Fibroblast of skin of right quadriceps (primary cell): ENCODE measurements around the gene FOXS1.
"Not testable (repeated sequence)": the region's sequence is repeated elsewhere in the genome, so short reads cannot be mapped to it uniquely, and the experiment has no call there.

Source experiments
- DNase-seq: peaks from one replicate; pipeline ENCODE4 v3.0.0-alpha.2; 2013

Gene FOXS1

DNA sequence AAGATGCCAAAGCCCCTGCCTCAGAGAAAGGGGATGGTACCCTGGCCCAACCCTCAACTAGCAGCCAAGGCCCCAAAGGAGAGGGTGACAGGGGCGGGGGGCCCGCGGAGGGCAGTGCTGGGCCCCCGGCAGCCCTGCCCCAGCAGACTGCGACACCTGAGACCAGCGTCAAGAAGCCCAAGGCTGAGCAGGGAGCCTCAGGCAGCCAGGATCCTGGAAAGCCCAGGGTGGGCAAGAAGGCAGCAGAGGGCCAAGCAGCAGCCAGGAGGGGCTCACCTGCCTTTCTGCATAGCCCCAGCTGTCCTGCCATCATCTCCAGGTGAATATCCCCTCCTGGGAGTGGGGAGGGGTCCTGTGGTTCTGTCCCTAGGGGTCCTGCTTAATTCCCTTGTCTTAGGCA, 25.2 kb downstream of the FOXS1 start:
- DNase-seq, result no peak

DNA sequence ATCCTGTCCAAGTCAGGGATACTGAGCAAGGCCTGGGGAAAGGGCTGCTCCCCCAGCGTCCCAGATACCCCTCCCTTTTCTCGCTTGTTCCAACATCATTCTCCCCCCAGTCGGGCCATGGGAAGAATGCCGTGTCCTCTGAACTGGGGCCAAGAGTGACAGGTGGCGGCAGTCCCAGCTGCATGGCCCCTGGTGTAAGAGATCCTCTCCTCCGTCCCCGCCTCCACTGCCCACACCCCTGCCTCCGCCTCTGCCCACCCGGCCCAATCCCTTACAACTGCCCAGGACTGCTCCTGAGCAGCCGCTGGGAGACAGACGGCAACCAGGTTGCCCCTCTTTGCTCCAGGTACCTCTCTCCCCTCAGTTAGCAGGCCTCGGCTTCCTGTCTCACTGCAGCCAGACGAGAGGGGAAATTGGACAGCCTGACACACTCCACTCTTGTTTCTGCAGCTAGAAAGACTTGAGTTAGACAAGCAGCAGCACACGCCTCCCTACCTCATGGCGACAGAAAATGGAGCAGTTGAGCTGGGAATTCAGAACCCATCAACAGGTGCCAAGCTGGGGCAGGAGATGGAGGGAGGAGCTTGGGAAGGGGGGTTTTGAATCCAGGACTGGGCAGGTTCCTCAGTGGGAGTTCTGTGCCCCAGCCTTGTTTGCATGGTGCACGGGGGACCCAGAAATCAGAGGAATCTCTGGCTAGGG, 26.2 kb downstream of the FOXS1 start, which contains the start of gene MYLK2:
TSS of gene MYLK2 (plus strand) at position 274 of the 702 bp plus-strand sequence. CDS start at position 499, 225 bp downstream.
- no peak for DNase-seq

GRCh38 chr20:31818376-31818908, 27.0 kb downstream of the FOXS1 start:
- DNase-seq, result no peak

DNA sequence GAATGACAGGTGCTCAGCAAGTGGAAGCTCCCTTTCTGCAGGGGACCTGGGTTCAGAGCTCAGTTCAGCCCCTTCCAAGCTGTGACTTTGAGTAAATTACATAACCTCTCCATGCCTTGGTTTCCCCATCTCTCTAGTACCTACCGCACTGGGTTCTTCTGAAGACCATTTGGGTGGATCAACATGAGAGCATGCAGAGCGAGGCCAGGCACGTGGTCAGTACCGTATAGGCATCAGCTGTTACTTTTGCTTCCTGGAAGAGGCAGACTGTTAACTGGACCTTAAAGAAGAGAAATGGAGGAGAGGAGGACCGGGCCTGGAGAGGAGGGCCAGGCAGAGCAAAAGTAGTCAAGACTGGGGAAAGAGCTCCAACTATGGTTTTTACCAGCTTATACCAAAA, 27.9 kb downstream of the FOXS1 start:
- no peak for DNase-seq

DNA sequence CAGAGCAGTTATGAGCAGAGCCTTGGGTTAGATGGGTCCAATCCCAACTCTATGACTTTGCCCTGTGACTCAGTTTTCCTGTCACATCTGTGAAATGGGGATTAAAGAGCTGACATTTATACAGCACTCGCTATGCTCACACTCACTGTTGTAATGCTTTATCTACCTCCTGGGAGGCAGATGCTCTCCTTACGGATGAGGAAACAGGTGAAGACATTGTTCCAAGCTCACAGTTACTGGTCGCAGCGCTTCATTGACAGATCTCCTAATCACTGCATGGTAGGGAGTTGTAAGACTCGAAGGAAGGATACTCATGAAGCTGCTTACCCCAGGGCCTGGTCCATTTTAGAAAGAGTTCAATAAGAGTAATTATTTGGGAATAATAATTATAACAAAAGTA, 29.2 kb downstream of the FOXS1 start:
- DNase-seq, result no peak

DNA sequence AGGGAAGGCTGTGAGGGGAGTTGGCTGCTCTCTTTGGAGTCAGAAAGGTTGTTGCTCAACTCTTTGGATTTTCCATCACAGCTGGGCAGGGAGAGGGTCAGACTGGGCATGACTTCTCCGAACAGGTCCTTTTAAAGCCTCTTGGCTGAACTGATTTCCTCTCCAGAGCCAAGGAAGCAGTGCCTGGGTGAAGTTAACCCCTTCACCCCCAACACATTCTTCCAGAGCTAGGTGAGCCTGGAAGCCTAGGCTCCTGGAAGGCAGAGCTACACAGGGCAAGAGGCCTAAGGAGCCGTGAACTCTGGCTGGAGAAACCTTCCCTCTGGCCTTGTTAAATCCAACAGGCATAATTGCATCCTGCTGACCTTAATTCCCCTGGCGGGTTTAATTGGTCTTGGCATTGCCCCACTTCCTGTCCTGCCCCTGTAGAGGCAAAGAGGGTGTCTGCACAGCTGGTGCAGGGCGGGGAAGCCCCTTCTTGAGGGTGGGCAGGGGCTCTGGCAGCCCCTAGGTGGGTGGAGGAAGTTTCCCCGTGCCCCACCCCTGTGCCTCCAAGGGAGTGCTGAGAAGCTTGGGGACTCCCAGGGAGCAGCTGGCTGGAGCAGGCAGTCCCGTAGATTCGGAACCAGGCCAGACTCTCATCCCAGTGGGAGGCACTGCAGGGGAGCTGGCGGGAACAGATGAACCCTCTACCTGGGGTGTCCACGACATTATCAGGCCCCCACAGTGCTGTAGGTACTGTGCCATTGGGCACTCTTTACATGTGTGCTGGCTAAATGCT, 29.8 kb downstream of the FOXS1 start:
- no peak for DNase-seq

- DNase-seq, result not testable (repeated sequence)
These were observed 31.3 kb downstream of the FOXS1 start for GRCh38 chr20:31814142-31814541.

- no peak for DNase-seq
These were observed 31.8 kb downstream of the FOXS1 start for GRCh38 chr20:31813611-31814010.

- DNase-seq, result peak; percentile 49
These were observed 33.3 kb downstream of the FOXS1 start for GRCh38 chr20:31811796-31812728.

DNA sequence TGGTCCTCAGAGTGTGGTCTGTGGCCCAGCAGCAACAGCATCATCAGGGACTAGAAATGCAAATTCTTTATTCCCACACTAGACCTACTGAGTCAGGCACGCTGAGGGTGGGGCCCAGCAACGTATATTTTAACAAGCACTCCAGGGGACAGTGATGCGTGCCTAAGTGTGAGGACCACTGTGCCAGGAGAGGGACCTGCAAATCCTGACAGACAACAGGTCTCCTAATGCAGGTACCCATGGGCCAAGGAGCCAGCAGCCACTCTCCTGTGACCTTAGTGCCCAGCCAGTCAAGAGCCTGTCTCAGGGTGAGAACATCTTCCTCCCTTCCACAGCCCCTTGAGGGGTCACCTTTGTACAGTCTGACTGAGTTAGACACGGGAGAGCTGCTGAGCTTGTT, 34.2 kb downstream of the FOXS1 start:
- no peak for DNase-seq

DNA sequence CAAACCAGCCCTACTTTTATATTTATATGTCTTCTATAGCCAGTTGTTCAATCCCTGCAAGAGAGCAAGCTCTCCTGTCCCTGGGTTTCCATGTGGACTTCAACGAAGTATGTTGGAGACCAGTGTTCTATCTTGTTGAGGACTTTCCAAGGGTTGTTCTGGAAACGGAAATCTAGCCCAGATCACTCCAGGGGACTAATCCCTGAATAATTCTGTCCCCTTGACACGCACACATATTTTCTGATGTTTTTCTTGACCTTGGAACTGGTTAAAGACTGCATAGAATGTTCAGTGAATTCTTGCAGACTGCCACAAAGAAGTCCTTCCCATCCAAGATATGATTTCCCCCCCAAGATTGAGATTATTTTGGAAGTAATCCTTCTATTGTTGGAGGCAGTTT, 35.7 kb downstream of the FOXS1 start:
- DNase-seq, result no peak

DNA sequence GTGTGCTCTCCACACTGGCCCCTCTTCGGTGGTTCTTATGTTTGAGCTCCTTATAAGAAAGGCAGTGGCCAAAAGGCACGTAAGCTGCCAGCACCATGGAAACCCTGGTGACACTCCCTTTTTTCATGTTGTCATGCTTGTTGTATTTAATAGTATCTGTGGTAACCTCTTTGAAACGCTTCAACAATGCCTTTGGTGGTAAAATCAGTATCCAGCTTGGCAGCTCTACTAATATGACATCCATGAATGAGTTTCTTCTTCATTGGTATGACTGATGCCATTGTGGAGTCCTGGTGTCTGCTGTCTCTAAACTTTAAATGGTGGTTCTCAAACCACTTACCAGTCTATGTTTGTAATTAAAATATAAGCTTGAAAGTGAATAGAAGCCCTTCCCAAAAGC, 36.9 kb downstream of the FOXS1 start:
- DNase-seq, result no peak

DNA sequence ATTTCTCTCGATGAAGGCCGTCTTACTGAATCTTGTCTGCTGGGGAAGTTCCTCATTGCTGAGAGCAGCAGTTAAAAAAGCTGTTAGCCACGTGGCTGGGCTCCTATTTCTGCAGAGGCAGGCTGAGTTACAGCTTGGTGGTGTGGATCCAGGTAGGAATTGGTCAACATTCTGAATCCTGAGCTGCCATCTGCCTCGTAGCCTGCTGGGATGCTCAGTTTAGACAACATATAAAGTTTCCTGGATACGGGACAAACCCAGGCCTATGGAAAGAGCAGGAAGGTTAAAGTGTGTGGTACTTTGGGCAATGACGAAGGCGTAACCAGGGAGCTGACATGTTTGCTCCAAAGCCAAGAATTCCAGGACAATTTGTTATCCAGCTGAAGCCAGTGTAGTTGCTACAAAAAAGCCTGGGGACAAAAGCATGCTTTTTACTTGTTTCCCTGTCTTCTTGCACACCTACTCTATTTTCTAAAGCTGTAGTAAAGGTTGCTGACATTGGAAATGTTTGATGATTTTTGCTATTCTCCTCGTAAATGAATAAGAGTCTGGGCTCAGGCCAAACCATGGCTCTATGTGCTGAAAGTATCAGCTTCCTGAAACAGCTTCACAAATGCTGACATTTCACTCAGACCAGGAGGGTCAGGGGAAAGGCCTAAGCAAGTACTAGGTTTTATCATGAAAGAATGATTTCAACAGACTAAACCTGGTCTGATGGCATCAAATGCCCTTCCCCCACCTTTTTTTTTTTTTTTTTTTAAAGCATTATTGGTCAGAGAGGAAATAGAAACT, 38.6 kb downstream of the FOXS1 start:
- DNase-seq, result no peak

- no peak for DNase-seq
These were observed 41.7 kb downstream of the FOXS1 start for GRCh38 chr20:31803552-31804291.

DNA sequence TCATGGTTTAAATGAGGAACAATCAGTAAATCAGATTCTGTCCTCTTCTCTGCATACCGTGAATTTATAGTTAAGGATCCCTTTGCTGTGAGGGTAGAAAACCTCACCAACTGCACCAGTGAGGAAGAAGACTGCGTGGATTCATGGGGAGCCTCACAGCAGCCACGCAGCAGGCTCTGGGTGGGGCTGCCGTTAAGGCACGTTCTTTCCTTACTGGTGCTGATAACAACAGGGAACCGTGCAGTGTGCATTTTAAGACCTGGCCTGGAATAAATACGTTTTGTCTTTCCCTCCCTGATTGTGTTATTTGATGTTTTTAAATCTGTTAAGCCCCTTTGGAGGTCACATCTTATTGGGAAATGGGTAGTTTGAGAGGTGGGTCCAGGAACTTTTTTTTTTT, 43.9 kb downstream of the FOXS1 start:
- no peak for DNase-seq

GRCh38 chr20:31797364-31797763, 48.0 kb downstream of the FOXS1 start:
- DNase-seq, result no peak
